Stimulated activated CD8-positive, alpha-beta memory T cell treated with anti-CD3 and anti-CD28 coated beads, Interleukin-12 subunit alpha, Interleukin-12 subunit beta, amount 100 ng/mL, for 4 hours (primary cell): ENCODE measurements around the gene HADHB.
"Not testable (repeated sequence)": the region's sequence is repeated elsewhere in the genome, so short reads cannot be mapped to it uniquely, and the experiment has no call there.

Experiments used
- DNase-seq: peaks from one replicate; pipeline ENCODE4 v3.0.0-alpha.2; 2020; ENCODE audit warnings: low read depth

The HADHB gene

GRCh38 chr2:26298286-26298637, 53.5 kb downstream of the HADHB start:
- no peak for DNase-seq

GRCh38 chr2:26298638-26299393, 54.1 kb downstream of the HADHB start:
- DNase-seq = no peak

GRCh38 chr2:26299471-26300101, 54.8 kb downstream of the HADHB start:
- DNase-seq = no peak

- DNase-seq = no peak
Measured at GRCh38 chr2:26300234-26300925, 55.6 kb downstream of the HADHB start.

- no peak for DNase-seq
Measured at GRCh38 chr2:26302846-26303245, 58.1 kb downstream of the HADHB start.

GRCh38 chr2:26305094-26305493, 60.4 kb downstream of the HADHB start:
- DNase-seq = not testable (repeated sequence)

- no peak for DNase-seq
Measured at GRCh38 chr2:26305540-26305939, 60.8 kb downstream of the HADHB start.

GRCh38 chr2:26309921-26310320, 65.2 kb downstream of the HADHB start:
- no peak for DNase-seq

GRCh38 chr2:26312471-26312870, 67.7 kb downstream of the HADHB start:
- DNase-seq = no peak

GRCh38 chr2:26313446-26313845, 68.7 kb downstream of the HADHB start:
- DNase-seq = no peak

- no peak for DNase-seq
Measured at GRCh38 chr2:26314243-26314642, 69.5 kb downstream of the HADHB start.

GRCh38 chr2:26316041-26316440, 71.3 kb downstream of the HADHB start:
- DNase-seq = no peak

GRCh38 chr2:26316845-26317244, 72.1 kb downstream of the HADHB start:
- DNase-seq = no peak

- no peak for DNase-seq
Measured at GRCh38 chr2:26317377-26318105, 72.8 kb downstream of the HADHB start.

GRCh38 chr2:26318950-26319349, 74.2 kb downstream of the HADHB start:
- DNase-seq = no peak

GRCh38 chr2:26324479-26324878, 79.7 kb downstream of the HADHB start:
- not testable (repeated sequence) for DNase-seq

- no peak for DNase-seq
Measured at GRCh38 chr2:26324903-26325302, 80.2 kb downstream of the HADHB start.

GRCh38 chr2:26325851-26326250, 81.1 kb downstream of the HADHB start:
- DNase-seq = no peak

GRCh38 chr2:26326514-26326913, 81.8 kb downstream of the HADHB start:
- DNase-seq = no peak

- DNase-seq = no peak
Measured at GRCh38 chr2:26327291-26328272, 82.8 kb downstream of the HADHB start.

GRCh38 chr2:26329083-26329482, 84.3 kb downstream of the HADHB start:
- DNase-seq = not testable (repeated sequence)
